ENCODE measurements around the gene BEST2. TPM values are rescaled to one million over a fixed set of nuclear protein-coding genes. Genes with fewer than 3 reads are reported as not detected.

The BEST2 gene
- total and polyA plus RNA-seq, 4 donors: 2.5 TPM; not detected in 3

DNA sequence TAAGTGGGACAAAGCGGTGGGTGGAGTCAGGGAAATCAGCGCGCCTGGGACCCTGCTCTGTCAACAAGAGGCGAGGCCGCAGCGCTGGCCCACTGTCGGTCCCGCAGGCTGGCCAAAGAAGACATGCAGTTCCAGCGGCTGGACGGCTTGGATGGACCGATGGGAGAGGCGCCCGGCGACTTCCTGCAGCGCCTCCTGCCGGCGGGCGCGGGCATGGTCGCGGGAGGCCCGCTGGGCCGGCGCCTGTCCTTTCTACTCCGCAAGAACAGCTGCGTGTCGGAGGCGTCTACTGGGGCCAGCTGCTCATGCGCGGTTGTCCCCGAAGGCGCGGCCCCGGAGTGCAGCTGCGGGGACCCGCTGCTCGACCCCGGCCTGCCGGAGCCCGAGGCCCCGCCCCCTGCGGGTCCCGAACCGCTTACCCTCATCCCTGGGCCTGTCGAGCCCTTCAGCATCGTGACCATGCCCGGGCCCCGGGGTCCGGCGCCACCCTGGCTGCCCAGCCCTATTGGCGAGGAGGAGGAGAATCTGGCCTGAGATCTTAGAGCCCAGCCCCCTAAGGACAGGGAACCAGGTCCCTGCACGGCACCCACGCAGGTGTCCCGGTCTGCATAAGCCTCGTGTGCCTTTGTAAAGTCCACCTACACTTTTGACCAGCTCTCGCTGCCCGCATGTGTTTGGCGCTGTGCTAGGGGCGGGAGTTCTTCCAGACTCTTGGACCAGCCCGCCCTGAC, 6.1 kb downstream of the BEST2 start:
- intact Hi-C loops (cut with DNase I): no loop called here
- Histone ChIP-seq H3K27me3 (ENCODE audit: control insufficient read depth in 1 of 2, insufficient read depth in 2 of 2, low read length in 1 of 2) (no peaks in the 10 kb centered on the region), H3K36me3 (ENCODE audit: control insufficient read depth in 1 of 2, insufficient read depth in 2 of 2, low read length in 1 of 2) (no peaks in the 10 kb centered on the region), H3K4me1 (ENCODE audit: control insufficient read depth in 1 of 2, insufficient read depth in 2 of 2, low read length in 2 of 2) (no peaks in the 10 kb centered on the region), H3K27ac (ENCODE audit: low read depth in 1 of 2, low read length in 2 of 2) (no peak overlapping the region), H3K4me3 (ENCODE audit: low read length in 2 of 2) (no peak overlapping the region), H3K9me3 (ENCODE audit: control insufficient read depth, low read length) (no peaks in the 10 kb centered on the region)
- DNase-seq: peak; percentile 83 to 91
- 3% methylated on average over 50 to 60 of the region's 60 CpGs for WGBS, 2 donors
- peak; percentile 84 for ATAC-seq (ENCODE audit: low FRiP score)

DNA sequence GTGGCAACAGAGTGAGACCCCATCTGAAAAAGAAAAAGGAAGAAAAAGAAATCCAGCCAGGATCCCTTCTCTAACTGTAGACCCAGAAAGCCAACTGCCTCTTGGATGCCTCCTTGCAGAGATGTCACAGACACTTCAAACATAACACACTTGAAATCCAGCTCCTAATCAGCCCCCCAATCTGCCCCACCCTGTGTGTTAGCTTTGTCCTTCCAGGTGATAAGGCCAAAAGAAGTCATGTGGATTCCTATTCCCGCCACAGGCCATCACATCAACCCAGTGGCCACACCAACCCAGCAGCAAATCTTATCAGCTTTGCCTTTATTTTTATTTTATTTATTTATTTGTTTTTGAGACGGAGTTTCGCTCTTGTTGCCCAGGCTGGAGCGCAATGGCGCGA, 8.1 kb downstream of the BEST2 start:
- H3K9me3 ChIP-seq (ENCODE audit: control insufficient read depth, low read length): no peaks in the 10 kb centered on the region
- H3K27me3 ChIP-seq (ENCODE audit: control insufficient read depth in 1 of 2, insufficient read depth in 2 of 2, low read length in 1 of 2): no peaks in the 10 kb centered on the region
- no peaks in the 10 kb centered on the region for H3K4me1 ChIP-seq (ENCODE audit: control insufficient read depth in 1 of 2, insufficient read depth in 2 of 2, low read length in 2 of 2)
- ATAC-seq (ENCODE audit: low FRiP score) (no peak), DNase-seq (no peak)
- no peak overlapping the region for H3K27ac ChIP-seq (ENCODE audit: low read depth in 1 of 2, low read length in 2 of 2)
- intact Hi-C loops (cut with DNase I): loop anchor here (1.0 to 5.0 kb wide), 3 partner anchors 38 to 88 kb away; partner anchors contain the start of genes PRDX2 (in 1 of the 2) and THSD8 (in 1 of the 2)
- WGBS, 2 donors: 84 to 92% methylated on average over 6 of the region's 6 CpGs
- H3K36me3 ChIP-seq (ENCODE audit: control insufficient read depth in 1 of 2, insufficient read depth in 2 of 2, low read length in 1 of 2): peaks cover 0 to 2% of the 10 kb centered on the region in 2 donors
- H3K4me3 ChIP-seq (ENCODE audit: low read length in 2 of 2): no peak overlapping the region

DNA sequence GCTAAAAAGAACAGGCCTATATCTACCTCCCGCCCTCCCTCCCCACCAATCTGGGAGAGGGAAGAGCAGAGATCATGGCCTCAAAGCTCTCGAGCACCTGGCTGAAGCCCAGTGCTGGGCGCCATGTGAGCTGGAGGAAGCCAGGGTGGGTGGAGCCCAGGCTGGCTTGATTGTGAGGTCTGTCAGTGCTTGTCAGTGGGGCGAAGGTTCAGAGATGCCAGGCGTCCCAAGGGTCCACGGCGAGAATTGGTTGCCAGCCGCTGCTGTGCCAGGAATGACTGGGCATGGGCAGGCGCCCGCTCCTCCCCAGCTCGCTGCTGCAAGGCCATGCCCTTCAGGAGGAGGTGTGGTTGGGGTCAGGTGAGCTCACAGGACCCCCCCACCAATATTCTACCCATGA, 11.5 kb downstream of the BEST2 start:
- no peaks in the 10 kb centered on the region for H3K4me1 ChIP-seq (ENCODE audit: control insufficient read depth in 1 of 2, insufficient read depth in 2 of 2, low read length in 2 of 2)
- no peaks in the 10 kb centered on the region for H3K27me3 ChIP-seq (ENCODE audit: control insufficient read depth in 1 of 2, insufficient read depth in 2 of 2, low read length in 1 of 2)
- DNase-seq (no peak), ATAC-seq (ENCODE audit: low FRiP score) (no peak)
- intact Hi-C loops (cut with DNase I): loop anchor here (5.0 kb wide), 2 partner anchors 34 to 39 kb away; partner anchors contain the start of genes PRDX2 (in 1 of the 2) and THSD8 (in 1 of the 2)
- no peaks in the 10 kb centered on the region for H3K9me3 ChIP-seq (ENCODE audit: control insufficient read depth, low read length)
- no peak overlapping the region for H3K4me3 ChIP-seq (ENCODE audit: low read length in 2 of 2)
- H3K36me3 ChIP-seq (ENCODE audit: control insufficient read depth in 1 of 2, insufficient read depth in 2 of 2, low read length in 1 of 2): peaks cover 0 to 2% of the 10 kb centered on the region in 2 donors
- H3K27ac ChIP-seq (ENCODE audit: low read depth in 1 of 2, low read length in 2 of 2): no peak overlapping the region
- 73 to 86% methylated on average over 11 of the region's 11 CpGs for WGBS, 2 donors

DNA sequence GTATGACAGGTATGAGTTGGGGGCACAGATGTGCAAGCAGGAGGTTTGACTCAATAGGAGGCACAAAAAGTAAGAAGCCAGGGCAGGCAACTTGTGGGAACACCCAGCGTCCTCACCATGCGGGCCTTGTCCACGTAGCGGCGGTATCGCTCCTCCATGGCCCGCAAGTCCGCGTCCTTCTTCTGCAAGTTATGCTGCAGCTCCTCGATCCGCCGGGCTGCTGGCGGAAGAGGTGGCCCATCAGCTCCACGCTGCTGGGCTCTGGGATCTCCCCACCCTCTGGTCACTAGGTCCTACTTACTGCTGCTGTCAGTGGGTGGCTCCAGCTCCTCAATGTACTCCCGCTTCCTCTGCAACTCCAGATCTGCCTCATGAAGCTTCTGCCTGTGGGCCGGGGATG, 13.1 kb downstream of the BEST2 start:
- Histone ChIP-seq H3K9me3 (ENCODE audit: control insufficient read depth, low read length) (no peaks in the 10 kb centered on the region), H3K4me3 (ENCODE audit: low read length in 2 of 2) (no peak overlapping the region), H3K27me3 (ENCODE audit: control insufficient read depth in 1 of 2, insufficient read depth in 2 of 2, low read length in 1 of 2) (no peaks in the 10 kb centered on the region), H3K36me3 (ENCODE audit: control insufficient read depth in 1 of 2, insufficient read depth in 2 of 2, low read length in 1 of 2) (peaks cover 0 to 2% of the 10 kb centered on the region in 2 donors), H3K4me1 (ENCODE audit: control insufficient read depth in 1 of 2, insufficient read depth in 2 of 2, low read length in 2 of 2) (no peaks in the 10 kb centered on the region), H3K27ac (ENCODE audit: low read depth in 1 of 2, low read length in 2 of 2) (no peak overlapping the region)
- ATAC-seq (ENCODE audit: low FRiP score): no peak
- WGBS, 2 donors: 96 to 97% methylated on average over 16 of the region's 16 CpGs
- DNase-seq: no peak
- intact Hi-C loops (cut with DNase I): loop anchor here (2.0 to 5.0 kb wide), 3 partner anchors 33 to 82 kb away; partner anchors contain the start of genes PRDX2 (in 1 of the 2) and THSD8 (in 1 of the 2)

DNA sequence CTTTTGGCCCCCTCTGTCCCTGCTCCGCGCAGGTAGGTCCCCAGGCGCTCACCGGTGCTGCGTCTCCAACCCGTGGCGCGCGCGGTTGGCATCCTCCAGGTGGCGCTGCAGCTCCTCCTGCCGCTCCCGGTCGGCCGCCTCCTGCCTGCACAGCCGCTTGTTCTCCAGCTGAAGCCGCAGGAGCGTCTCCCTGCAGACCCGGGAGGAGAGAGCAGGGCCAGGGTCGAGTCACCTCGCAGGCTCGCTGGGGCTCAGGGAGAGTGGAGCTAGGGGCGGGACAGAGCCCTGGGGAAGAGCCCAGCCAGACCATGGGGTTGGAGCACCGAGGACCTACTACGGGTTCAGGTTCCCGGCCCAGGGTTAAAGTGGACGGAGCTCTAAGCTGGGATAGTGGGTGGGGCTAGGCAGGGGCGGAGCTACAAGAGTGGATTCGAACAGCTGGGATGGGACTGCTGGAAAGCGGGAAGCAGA, 14.5 kb downstream of the BEST2 start:
- peak; percentile 85 to 92 for DNase-seq
- Histone ChIP-seq H3K36me3 (ENCODE audit: control insufficient read depth in 1 of 2, insufficient read depth in 2 of 2, low read length in 1 of 2) (peaks cover 0 to 2% of the 10 kb centered on the region in 2 donors), H3K27ac (ENCODE audit: low read depth in 1 of 2, low read length in 2 of 2) (no peak overlapping the region), H3K27me3 (ENCODE audit: control insufficient read depth in 1 of 2, insufficient read depth in 2 of 2, low read length in 1 of 2) (no peaks in the 10 kb centered on the region), H3K4me1 (ENCODE audit: control insufficient read depth in 1 of 2, insufficient read depth in 2 of 2, low read length in 2 of 2) (no peaks in the 10 kb centered on the region), H3K9me3 (ENCODE audit: control insufficient read depth, low read length) (no peaks in the 10 kb centered on the region), H3K4me3 (ENCODE audit: low read length in 2 of 2) (no peak overlapping the region)
- intact Hi-C loops (cut with DNase I): no loop called here
- 35 to 63% methylated on average over 30 of the region's 30 CpGs for WGBS, 2 donors
- peak; percentile 84 for ATAC-seq (ENCODE audit: low FRiP score)

DNA sequence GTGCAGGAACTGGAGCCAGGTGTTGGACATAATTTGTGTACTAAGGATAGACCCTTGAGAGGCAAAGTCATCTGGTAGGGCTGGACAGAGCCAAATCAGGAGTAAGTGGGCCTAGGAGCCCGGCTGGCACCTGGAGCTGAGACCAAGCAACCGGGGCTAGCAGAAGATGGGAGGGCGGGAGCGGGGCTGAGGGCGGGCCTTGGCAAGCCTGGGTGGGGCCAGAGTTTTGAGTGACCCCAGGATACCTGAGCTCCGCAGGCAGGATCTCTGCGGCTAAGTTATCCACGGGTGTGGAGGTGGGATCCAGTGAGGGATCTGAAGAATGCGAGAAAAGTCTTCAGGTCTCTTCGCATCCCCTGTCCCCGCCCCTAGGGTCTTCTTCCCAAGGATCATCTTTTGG, 15.6 kb downstream of the BEST2 start:
- 90 to 92% methylated on average over 11 of the region's 11 CpGs for WGBS, 2 donors
- H3K9me3 ChIP-seq (ENCODE audit: control insufficient read depth, low read length): no peaks in the 10 kb centered on the region
- H3K27me3 ChIP-seq (ENCODE audit: control insufficient read depth in 1 of 2, insufficient read depth in 2 of 2, low read length in 1 of 2): no peaks in the 10 kb centered on the region
- no peak for DNase-seq
- no peaks in the 10 kb centered on the region for H3K4me1 ChIP-seq (ENCODE audit: control insufficient read depth in 1 of 2, insufficient read depth in 2 of 2, low read length in 2 of 2)
- no peak overlapping the region for H3K27ac ChIP-seq (ENCODE audit: low read depth in 1 of 2, low read length in 2 of 2)
- peaks cover 0 to 2% of the 10 kb centered on the region in 2 donors for H3K36me3 ChIP-seq (ENCODE audit: control insufficient read depth in 1 of 2, insufficient read depth in 2 of 2, low read length in 1 of 2)
- H3K4me3 ChIP-seq (ENCODE audit: low read length in 2 of 2): no peak overlapping the region
- intact Hi-C loops (cut with DNase I): no loop called here
- no peak for ATAC-seq (ENCODE audit: low FRiP score)

DNA sequence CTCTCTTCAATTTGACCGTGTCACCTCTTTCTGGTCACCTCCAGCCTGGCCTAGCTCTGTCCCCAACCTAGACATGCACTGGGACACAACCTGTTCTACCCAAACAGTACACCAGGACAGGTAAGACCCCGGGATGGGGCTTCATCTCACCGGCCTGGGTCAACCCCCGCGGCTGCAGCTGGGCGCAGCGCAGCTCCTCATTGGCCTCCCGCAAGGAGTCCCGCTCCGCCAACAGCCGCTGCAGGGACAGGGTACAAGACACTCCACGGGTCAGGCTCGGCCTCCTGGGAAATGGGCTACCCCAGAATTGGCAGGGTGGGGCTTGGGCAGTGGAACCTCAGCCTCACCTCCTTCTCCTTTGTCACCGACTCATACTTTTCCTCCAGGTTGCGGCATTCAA, 16.1 kb downstream of the BEST2 start:
- H3K9me3 ChIP-seq (ENCODE audit: control insufficient read depth, low read length): no peaks in the 10 kb centered on the region
- H3K27ac ChIP-seq (ENCODE audit: low read depth in 1 of 2, low read length in 2 of 2): no peak overlapping the region
- H3K36me3 ChIP-seq (ENCODE audit: control insufficient read depth in 1 of 2, insufficient read depth in 2 of 2, low read length in 1 of 2): peaks cover 0 to 2% of the 10 kb centered on the region in 2 donors
- no peaks in the 10 kb centered on the region for H3K27me3 ChIP-seq (ENCODE audit: control insufficient read depth in 1 of 2, insufficient read depth in 2 of 2, low read length in 1 of 2)
- DNase-seq: no peak
- ATAC-seq (ENCODE audit: low FRiP score): no peak
- intact Hi-C loops (cut with DNase I): no loop called here
- WGBS, 2 donors: 94% methylated on average over 15 of the region's 15 CpGs
- no peaks in the 10 kb centered on the region for H3K4me1 ChIP-seq (ENCODE audit: control insufficient read depth in 1 of 2, insufficient read depth in 2 of 2, low read length in 2 of 2)
- no peak overlapping the region for H3K4me3 ChIP-seq (ENCODE audit: low read length in 2 of 2)

DNA sequence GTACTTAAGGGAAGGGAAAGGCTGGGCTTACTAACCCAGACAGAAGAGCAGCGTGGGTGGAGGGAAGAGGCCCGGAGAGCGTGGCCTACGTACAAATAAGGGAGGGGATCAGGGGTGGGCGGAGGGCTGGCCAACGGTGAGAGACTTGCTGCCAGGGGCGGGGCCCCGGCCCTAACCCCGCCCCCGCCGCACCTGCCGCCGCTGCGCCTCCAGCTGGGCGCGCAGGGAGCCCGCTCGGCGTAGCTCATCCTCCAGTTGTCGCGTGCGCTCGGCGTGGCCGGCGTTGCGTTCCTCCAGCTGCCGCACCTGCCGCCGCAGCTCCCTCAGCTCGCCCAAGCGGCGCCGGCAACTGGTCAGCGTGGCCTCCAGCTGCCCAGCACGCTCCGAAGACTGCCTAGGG, 18.1 kb downstream of the BEST2 start:
- DNase-seq (no peak), ATAC-seq (ENCODE audit: low FRiP score) (no peak)
- Histone ChIP-seq H3K9me3 (ENCODE audit: control insufficient read depth, low read length) (no peaks in the 10 kb centered on the region), H3K36me3 (ENCODE audit: control insufficient read depth in 1 of 2, insufficient read depth in 2 of 2, low read length in 1 of 2) (no peaks in the 10 kb centered on the region), H3K4me3 (ENCODE audit: low read length in 2 of 2) (no peak overlapping the region), H3K4me1 (ENCODE audit: control insufficient read depth in 1 of 2, insufficient read depth in 2 of 2, low read length in 2 of 2) (no peaks in the 10 kb centered on the region), H3K27ac (ENCODE audit: low read depth in 1 of 2, low read length in 2 of 2) (no peak overlapping the region), H3K27me3 (ENCODE audit: control insufficient read depth in 1 of 2, insufficient read depth in 2 of 2, low read length in 1 of 2) (no peaks in the 10 kb centered on the region)
- intact Hi-C loops (cut with DNase I): loop anchor here (5.0 kb wide), 2 partner anchors 38 to 78 kb away; partner anchors contain the start of gene RNASEH2A (in 1 of the 2)
- 63 to 64% methylated on average over 37 of the region's 37 CpGs for WGBS, 2 donors

DNA sequence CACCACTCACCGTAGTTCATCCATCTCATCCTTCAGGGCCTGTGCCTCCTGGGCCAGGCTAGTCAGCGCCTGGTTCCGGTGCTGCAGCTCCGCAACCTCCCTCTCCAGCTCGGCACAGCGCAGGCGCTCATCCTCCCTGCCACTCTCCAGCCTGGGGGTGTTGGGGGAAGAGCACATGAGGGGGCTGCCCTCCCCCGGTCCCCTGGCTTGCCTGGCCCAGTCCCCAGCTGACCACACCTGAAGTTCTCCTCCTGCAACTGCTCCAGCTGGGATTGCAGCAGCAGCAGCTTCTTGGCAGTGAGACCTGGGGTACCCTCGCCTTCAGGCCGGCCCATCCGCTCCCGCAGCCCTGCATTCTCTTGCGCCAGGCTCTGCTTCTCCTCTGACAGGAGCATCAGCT, 19.3 kb downstream of the BEST2 start:
- intact Hi-C loops (cut with DNase I): loop anchor here (5.0 kb wide), 2 partner anchors 36 to 76 kb away; partner anchors contain the start of gene RNASEH2A (in 1 of the 2)
- Histone ChIP-seq H3K4me3 (ENCODE audit: low read length in 2 of 2) (no peak overlapping the region), H3K4me1 (ENCODE audit: control insufficient read depth in 1 of 2, insufficient read depth in 2 of 2, low read length in 2 of 2) (no peaks in the 10 kb centered on the region), H3K9me3 (ENCODE audit: control insufficient read depth, low read length) (no peaks in the 10 kb centered on the region), H3K27ac (ENCODE audit: low read depth in 1 of 2, low read length in 2 of 2) (no peak overlapping the region), H3K27me3 (ENCODE audit: control insufficient read depth in 1 of 2, insufficient read depth in 2 of 2, low read length in 1 of 2) (no peaks in the 10 kb centered on the region), H3K36me3 (ENCODE audit: control insufficient read depth in 1 of 2, insufficient read depth in 2 of 2, low read length in 1 of 2) (no peaks in the 10 kb centered on the region)
- 94 to 95% methylated on average over 13 of the region's 13 CpGs for WGBS, 2 donors
- ATAC-seq (ENCODE audit: low FRiP score) (no peak), DNase-seq (no peak)

All from aorta (tissue), 5 donors.